SK-N-SH (cell line): ENCODE results near the gene FASTK. TPM values are rescaled to one million over a fixed set of nuclear protein-coding genes. Genes with fewer than 3 reads are reported as not detected.

Source experiments
- CTCF ChIA-PET: fragments of 300-600, 350-600 bp; formaldehyde crosslinking; extraction: SDS; loops from one replicate; lab custom pipeline; 2021; lab: Yijun Ruan, JAX
- POLR2A ChIA-PET: fragments of 350-600 bp; sonication (Branson Sonifier 250); formaldehyde crosslinking; extraction: SDS; loops from one replicate; lab custom pipeline; 2020; ENCODE audit warnings: antibody characterized with exemption, inconsistent platforms; lab: Yijun Ruan, JAX
- DNase-seq: peaks from one replicate; pipeline ENCODE4 v3.0.0; 2012
- H2AFZ ChIP-seq: fragments of 200-600 bp; sonication (generic); 2 replicates; pipeline ENCODE4 v1.8.1; 2016; ENCODE audit warnings: antibody characterized with exemption, mild to moderate bottlenecking, low read depth
- H3F3A ChIP-seq: fragments of 200-600 bp; sonication (generic); replicated peaks from 2 replicates; pipeline ENCODE3; 2016; ENCODE audit warnings: antibody characterized with exemption, mild to moderate bottlenecking; ENCODE audit not compliant: insufficient read depth
- H3K27ac ChIP-seq, 2 experiments: fragments of 200-500 bp in 1 of 2; fragments of 200-600 bp in 1 of 2; sonication (Bioruptor generic) in 1 of 2; sonication (generic), shearing (Covaris generic) in 1 of 2; 2 replicates each; pipeline versions ENCODE4 v1.5.1 to v1.6.1; 2014 to 2016; ENCODE audit warnings: low read depth in 2 of 2, inconsistent platforms in 1 of 2, low read length in 1 of 2, mild to moderate bottlenecking in 1 of 2, mixed read lengths in 1 of 2
- H3K27me3 ChIP-seq: fragments of 200-600 bp; sonication (generic), shearing (Covaris generic); 2 replicates; pipeline ENCODE4 v1.6.1; 2016; ENCODE audit warnings: mixed run types; ENCODE audit not compliant: insufficient read depth
- H3K36me3 ChIP-seq, 2 experiments: fragments of 200-500 bp in 1 of 2; fragments of 200-600 bp in 1 of 2; sonication (Bioruptor generic) in 1 of 2; sonication (generic) in 1 of 2; replicated peaks in 1 of 2; 2 replicates each; pipeline versions ENCODE3 to v1.5.1; 2014 to 2016; ENCODE audit warnings: low read length in 1 of 2, mild to moderate bottlenecking in 1 of 2; ENCODE audit not compliant: insufficient read depth in 2 of 2, control insufficient read depth in 1 of 2
- H3K4me1 ChIP-seq, 2 experiments: fragments of 200-500 bp in 1 of 2; fragments of 200-600 bp in 1 of 2; sonication (Bioruptor generic) in 1 of 2; sonication (generic), shearing (Covaris generic) in 1 of 2; 2 replicates each; pipeline versions ENCODE4 v1.5.1 to v1.6.1; 2014 to 2016; ENCODE audit warnings: low read depth in 1 of 2, low read length in 1 of 2, mixed run types in 1 of 2; ENCODE audit not compliant: insufficient read depth in 2 of 2, control insufficient read depth in 1 of 2
- H3K4me2 ChIP-seq: fragments of 200-600 bp; sonication (generic), shearing (Covaris generic); 2 replicates; pipeline ENCODE4 v1.6.1; 2017; ENCODE audit warnings: mixed run types
- H3K4me3 ChIP-seq, 2 experiments: fragments of 200-500 bp in 1 of 2; fragments of 200-600 bp in 1 of 2; sonication (Bioruptor generic) in 1 of 2; sonication (generic), shearing (Covaris generic) in 1 of 2; 2 replicates each; pipeline versions ENCODE4 v1.5.1 to v1.8.1; 2014 to 2016; ENCODE audit warnings: low read depth in 2 of 2, inconsistent platforms in 1 of 2, low read length in 1 of 2, mild to moderate bottlenecking in 1 of 2, mixed read lengths in 1 of 2, moderate library complexity in 1 of 2
- H3K79me2 ChIP-seq: fragments of 200-600 bp; sonication (generic); 2 replicates; pipeline ENCODE4 v1.8.1; 2017; ENCODE audit warnings: mild to moderate bottlenecking; ENCODE audit not compliant: insufficient read depth
- H3K9ac ChIP-seq: fragments of 200-600 bp; sonication (generic); 2 replicates; pipeline ENCODE4 v1.6.1; 2017; ENCODE audit warnings: mixed run types
- H3K9me2 ChIP-seq: fragments of 200-600 bp; sonication (generic); 2 replicates; pipeline ENCODE4 v1.6.1; 2017; ENCODE audit warnings: mixed run types
- H3K9me3 ChIP-seq: fragments of 200-600 bp; sonication (generic); 2 replicates; pipeline ENCODE4 v1.6.1; 2017; ENCODE audit warnings: mixed run types, mild to moderate bottlenecking, moderate library complexity
- H4K20me1 ChIP-seq: fragments of 200-600 bp; sonication (generic); 2 replicates; pipeline ENCODE4 v1.6.1; 2017; ENCODE audit warnings: mild to moderate bottlenecking, mixed run types; ENCODE audit not compliant: insufficient read depth
- MXI1 ChIP-seq: IDR thresholded peaks from 2 replicates; pipeline ENCODE4 v1.6.1; 2012; ENCODE audit warnings: mild to moderate bottlenecking, low read depth, low read length, improper control_type of control experiment
- RAD21 ChIP-seq: IDR thresholded peaks from 2 replicates; pipeline ENCODE4 v1.6.1; 2012; ENCODE audit warnings: mild to moderate bottlenecking, low read length
- whole genome bisulfite sequencing: methylation state at CpG from one replicate; pipeline ENCODE4 v1.1.6; 2017; ENCODE audit warnings: low lambda C conversion rate; 5-methylcytosine and 5-hydroxymethylcytosine counted together
- polyA plus RNA-seq, 3 experiments: library from polyadenylated mRNA; depleted of rRNA; stranded (reverse); fragments of >200 nt; gene quantifications; 2 replicates each; pipeline ENCODE4 v1.2.3, GENCODE V29; 2012
- TF ChIP-seq, protein P1 (sequence below): fragments of 200-600 bp; sonication (generic); IDR thresholded peaks from 2 replicates; pipeline ENCODE4 v1.6.1; 2017; ENCODE audit warnings: antibody characterized with exemption, mild to moderate bottlenecking, moderate library complexity
- TF ChIP-seq, protein P2 (sequence below): IDR thresholded peaks from 2 replicates; pipeline ENCODE4 v1.6.1; 2012; ENCODE audit warnings: mild to moderate bottlenecking, low read depth, low read length, moderate library complexity

FASTK gene
- polyA plus RNA-seq, 1 of the 3 experiments (the other 2 are of a cell fraction), result 125 TPM

GRCh38 chr7:151080067-151080521 is 515 bp downstream of the FASTK start:
- H3K36me3 ChIP-seq, result peaks cover 12 to 51% of the 10 kb centered on the region in 2 experiments

GRCh38 chr7:151079199-151079910 is 1.3 kb downstream of the FASTK start:
- POLR2A ChIA-PET, result no interaction called here
- CTCF ChIA-PET, result interaction anchor here (1.2 to 21.3 kb wide), 3 partner anchors 15 to 30 kb away, joined by 3 to 474 read pairs (median 46); partner anchors contain the start of genes CDK5 and SLC4A2
- peak overlapping the region; percentile 94 to 99 for H3K4me3 ChIP-seq
- H3K79me2 ChIP-seq, result peaks cover 48% of the 10 kb centered on the region
- TF ChIP-seq RAD21, result no peak
- no peaks in the 10 kb centered on the region for H3K27me3 ChIP-seq
- H3K4me2 ChIP-seq, result peak overlapping the region; percentile 98
- 83% methylated on average over 24 of the region's 27 CpGs for WGBS
- H3K9me2 ChIP-seq, result no peaks in the 10 kb centered on the region
- H3K4me1 ChIP-seq, result peaks cover 25 to 41% of the 10 kb centered on the region in 2 experiments
- DNase-seq, result no peak
- peaks cover 39% of the 10 kb centered on the region for H3F3A ChIP-seq
- H3K36me3 ChIP-seq, result peaks cover 12 to 58% of the 10 kb centered on the region in 2 experiments
- peak overlapping the region; percentile 96 for H3K9ac ChIP-seq
- no peak overlapping the region for H2AFZ ChIP-seq
- H3K9me3 ChIP-seq, result no peaks in the 10 kb centered on the region
- no peaks in the 10 kb centered on the region; the same call in 1 of the 2 replicates for H4K20me1 ChIP-seq
- peak overlapping the region; percentile 13 to 78; a peak in 2 of 4 replicates for H3K27ac ChIP-seq

More at GRCh38 chr7:151080067-151080521, 515 bp downstream of the FASTK start:
- Histone ChIP-seq H3K27ac (peak overlapping the region; percentile 78 to 95), H3K4me3 (peak overlapping the region; percentile 94 to 99), H3K4me1 (peaks cover 25 to 42% of the 10 kb centered on the region in 2 experiments), H3K9me2 (no peaks in the 10 kb centered on the region), H3K27me3 (no peaks in the 10 kb centered on the region), H4K20me1 (no peaks in the 10 kb centered on the region; the same call in 1 of the 2 replicates), H3K9me3 (no peaks in the 10 kb centered on the region), H3F3A (peaks cover 42% of the 10 kb centered on the region), H3K79me2 (peaks cover 48% of the 10 kb centered on the region), H2AFZ (peak overlapping the region; percentile 73; the same call in 1 of the 2 replicates), H3K4me2 (peak overlapping the region; percentile 98), H3K9ac (peak overlapping the region; percentile 96)
- peak; percentile 77 for DNase-seq
- TF ChIP-seq, protein P1, sequence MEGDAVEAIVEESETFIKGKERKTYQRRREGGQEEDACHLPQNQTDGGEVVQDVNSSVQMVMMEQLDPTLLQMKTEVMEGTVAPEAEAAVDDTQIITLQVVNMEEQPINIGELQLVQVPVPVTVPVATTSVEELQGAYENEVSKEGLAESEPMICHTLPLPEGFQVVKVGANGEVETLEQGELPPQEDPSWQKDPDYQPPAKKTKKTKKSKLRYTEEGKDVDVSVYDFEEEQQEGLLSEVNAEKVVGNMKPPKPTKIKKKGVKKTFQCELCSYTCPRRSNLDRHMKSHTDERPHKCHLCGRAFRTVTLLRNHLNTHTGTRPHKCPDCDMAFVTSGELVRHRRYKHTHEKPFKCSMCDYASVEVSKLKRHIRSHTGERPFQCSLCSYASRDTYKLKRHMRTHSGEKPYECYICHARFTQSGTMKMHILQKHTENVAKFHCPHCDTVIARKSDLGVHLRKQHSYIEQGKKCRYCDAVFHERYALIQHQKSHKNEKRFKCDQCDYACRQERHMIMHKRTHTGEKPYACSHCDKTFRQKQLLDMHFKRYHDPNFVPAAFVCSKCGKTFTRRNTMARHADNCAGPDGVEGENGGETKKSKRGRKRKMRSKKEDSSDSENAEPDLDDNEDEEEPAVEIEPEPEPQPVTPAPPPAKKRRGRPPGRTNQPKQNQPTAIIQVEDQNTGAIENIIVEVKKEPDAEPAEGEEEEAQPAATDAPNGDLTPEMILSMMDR, result peak; percentile 6; the same call in 1 of the 2 replicates
- TF ChIP-seq, protein P2, sequence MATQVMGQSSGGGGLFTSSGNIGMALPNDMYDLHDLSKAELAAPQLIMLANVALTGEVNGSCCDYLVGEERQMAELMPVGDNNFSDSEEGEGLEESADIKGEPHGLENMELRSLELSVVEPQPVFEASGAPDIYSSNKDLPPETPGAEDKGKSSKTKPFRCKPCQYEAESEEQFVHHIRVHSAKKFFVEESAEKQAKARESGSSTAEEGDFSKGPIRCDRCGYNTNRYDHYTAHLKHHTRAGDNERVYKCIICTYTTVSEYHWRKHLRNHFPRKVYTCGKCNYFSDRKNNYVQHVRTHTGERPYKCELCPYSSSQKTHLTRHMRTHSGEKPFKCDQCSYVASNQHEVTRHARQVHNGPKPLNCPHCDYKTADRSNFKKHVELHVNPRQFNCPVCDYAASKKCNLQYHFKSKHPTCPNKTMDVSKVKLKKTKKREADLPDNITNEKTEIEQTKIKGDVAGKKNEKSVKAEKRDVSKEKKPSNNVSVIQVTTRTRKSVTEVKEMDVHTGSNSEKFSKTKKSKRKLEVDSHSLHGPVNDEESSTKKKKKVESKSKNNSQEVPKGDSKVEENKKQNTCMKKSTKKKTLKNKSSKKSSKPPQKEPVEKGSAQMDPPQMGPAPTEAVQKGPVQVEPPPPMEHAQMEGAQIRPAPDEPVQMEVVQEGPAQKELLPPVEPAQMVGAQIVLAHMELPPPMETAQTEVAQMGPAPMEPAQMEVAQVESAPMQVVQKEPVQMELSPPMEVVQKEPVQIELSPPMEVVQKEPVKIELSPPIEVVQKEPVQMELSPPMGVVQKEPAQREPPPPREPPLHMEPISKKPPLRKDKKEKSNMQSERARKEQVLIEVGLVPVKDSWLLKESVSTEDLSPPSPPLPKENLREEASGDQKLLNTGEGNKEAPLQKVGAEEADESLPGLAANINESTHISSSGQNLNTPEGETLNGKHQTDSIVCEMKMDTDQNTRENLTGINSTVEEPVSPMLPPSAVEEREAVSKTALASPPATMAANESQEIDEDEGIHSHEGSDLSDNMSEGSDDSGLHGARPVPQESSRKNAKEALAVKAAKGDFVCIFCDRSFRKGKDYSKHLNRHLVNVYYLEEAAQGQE, result no peak
- TF ChIP-seq MXI1, result peak; percentile 23; the same call in 1 of the 2 replicates
- 4% methylated on average over 30 of the region's 31 CpGs for WGBS
- POLR2A ChIA-PET, result interaction anchor here (0.8 to 1.5 kb wide), 8 partner anchors 10 to 152 kb away, joined by 3 to 7 read pairs (median 4); partner anchors contain the start of genes ABCB8 and CHPF2
- CTCF ChIA-PET, result interaction anchor here (0.6 to 21.3 kb wide), 7 partner anchors 15 to 89 kb away, joined by 3 to 474 read pairs (median 5); partner anchors contain the start of genes CDK5 and SLC4A2
